Neural progenitor cell (in vitro differentiated cells): ENCODE measurements around the gene NDUFB3.

Source experiments
- EZH2phosphoT487 ChIP-seq: fragments of 200-600 bp; sonication (generic); IDR thresholded peaks from 2 replicates; pipeline ENCODE4 v1.6.1; 2017; ENCODE audit warnings: antibody characterized with exemption
- TF ChIP-seq, protein P1 (sequence below): fragments of 200-600 bp; sonication (generic); IDR thresholded peaks from 2 replicates; pipeline ENCODE4 v1.5.1; 2017; ENCODE audit warnings: antibody characterized with exemption, mild to moderate bottlenecking

- TF ChIP-seq, protein P1, sequence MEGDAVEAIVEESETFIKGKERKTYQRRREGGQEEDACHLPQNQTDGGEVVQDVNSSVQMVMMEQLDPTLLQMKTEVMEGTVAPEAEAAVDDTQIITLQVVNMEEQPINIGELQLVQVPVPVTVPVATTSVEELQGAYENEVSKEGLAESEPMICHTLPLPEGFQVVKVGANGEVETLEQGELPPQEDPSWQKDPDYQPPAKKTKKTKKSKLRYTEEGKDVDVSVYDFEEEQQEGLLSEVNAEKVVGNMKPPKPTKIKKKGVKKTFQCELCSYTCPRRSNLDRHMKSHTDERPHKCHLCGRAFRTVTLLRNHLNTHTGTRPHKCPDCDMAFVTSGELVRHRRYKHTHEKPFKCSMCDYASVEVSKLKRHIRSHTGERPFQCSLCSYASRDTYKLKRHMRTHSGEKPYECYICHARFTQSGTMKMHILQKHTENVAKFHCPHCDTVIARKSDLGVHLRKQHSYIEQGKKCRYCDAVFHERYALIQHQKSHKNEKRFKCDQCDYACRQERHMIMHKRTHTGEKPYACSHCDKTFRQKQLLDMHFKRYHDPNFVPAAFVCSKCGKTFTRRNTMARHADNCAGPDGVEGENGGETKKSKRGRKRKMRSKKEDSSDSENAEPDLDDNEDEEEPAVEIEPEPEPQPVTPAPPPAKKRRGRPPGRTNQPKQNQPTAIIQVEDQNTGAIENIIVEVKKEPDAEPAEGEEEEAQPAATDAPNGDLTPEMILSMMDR, result no peak
- no peak for TF ChIP-seq EZH2phosphoT487
These were observed 54.7 kb downstream of the NDUFB3 start for GRCh38 chr2:201126308-201127151.
